ENCODE measurements around the gene PARD6G.

DNA sequence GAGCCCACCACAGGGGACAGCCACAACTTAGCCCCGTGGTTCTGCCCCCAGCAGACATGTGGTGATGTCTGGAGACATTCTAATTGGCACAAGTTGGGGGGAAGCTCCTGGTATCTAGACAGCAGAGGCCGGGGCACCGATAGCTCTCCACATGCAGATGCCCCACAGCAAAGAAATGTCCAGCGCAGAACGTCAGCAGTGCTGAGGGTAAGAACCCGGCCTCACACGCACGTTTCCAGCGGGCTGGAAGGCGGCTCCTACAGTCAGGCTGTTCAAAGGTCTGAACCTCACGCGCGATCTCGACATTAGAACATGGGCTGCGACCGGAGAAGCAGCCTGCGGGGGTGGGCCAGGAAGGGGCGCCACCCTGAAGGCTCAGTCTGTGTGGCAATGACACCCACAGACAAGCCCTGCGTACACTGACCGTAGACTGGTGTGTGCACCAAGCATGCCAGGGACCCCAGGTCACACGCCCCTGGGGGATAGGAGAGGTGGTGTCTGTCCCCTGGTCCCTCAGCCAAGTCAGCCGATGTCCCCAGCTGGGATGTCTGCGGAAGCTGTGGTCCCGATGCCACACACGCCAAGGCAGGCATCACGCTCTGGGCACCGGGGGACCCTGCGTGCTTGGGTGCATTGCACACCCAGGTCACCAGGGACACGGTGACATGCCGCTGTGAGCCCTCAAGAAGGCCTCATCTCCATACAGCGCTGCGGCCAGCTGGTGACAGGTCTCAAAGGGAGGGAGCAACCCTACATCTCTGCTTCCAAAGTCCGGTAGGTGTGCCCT lies 66.3 kb downstream of the PARD6G start:
- TF ChIP-seq, protein P1, sequence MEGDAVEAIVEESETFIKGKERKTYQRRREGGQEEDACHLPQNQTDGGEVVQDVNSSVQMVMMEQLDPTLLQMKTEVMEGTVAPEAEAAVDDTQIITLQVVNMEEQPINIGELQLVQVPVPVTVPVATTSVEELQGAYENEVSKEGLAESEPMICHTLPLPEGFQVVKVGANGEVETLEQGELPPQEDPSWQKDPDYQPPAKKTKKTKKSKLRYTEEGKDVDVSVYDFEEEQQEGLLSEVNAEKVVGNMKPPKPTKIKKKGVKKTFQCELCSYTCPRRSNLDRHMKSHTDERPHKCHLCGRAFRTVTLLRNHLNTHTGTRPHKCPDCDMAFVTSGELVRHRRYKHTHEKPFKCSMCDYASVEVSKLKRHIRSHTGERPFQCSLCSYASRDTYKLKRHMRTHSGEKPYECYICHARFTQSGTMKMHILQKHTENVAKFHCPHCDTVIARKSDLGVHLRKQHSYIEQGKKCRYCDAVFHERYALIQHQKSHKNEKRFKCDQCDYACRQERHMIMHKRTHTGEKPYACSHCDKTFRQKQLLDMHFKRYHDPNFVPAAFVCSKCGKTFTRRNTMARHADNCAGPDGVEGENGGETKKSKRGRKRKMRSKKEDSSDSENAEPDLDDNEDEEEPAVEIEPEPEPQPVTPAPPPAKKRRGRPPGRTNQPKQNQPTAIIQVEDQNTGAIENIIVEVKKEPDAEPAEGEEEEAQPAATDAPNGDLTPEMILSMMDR (IDR thresholded peaks at IDR 0.05) = no peak
- TF ChIP-seq EZH2phosphoT487 (IDR thresholded peaks at IDR 0.05) = no peak

Data from neural progenitor cell (in vitro differentiated cells).